HCT116 (cell line): ENCODE measurements around the gene S100A1. TPM values are rescaled to one million over a fixed set of nuclear protein-coding genes. Genes with fewer than 3 reads are reported as not detected.

Experiments used
- ATAC-seq: fragments of 200-7000 bp; cut with Tn5 transposase; 2 replicates; pipeline ENCODE4 v1.9.1; 2020; ENCODE audit warnings: mild to moderate bottlenecking, moderate library complexity
- BruUV-seq: library from RNA; stranded (reverse); fragments of 400-500 nt; replicated peaks from 2 replicates; lab custom pipeline; 2021; lab: Mats Ljungman, UMichigan
- CTCF ChIA-PET: fragments of 300-600 bp; sonication (Branson Sonifier 250); formaldehyde crosslinking; loops from one replicate; lab custom pipeline; 2021; ENCODE audit warnings: antibody characterized with exemption; lab: Charles Lee
- POLR2A ChIA-PET: fragments of 300-600, 350-600 bp; sonication (Branson Sonifier 250); formaldehyde crosslinking; loops from one replicate; lab custom pipeline; 2021; ENCODE audit warnings: antibody characterized with exemption; lab: Charles Lee
- RAD21 ChIA-PET, 2 experiments: fragments of 300-600 bp; sonication (Branson Sonifier 250); formaldehyde crosslinking; loops; one replicate each; lab custom pipeline; 2023; ENCODE audit warnings: low total read pairs in 2 of 2; ENCODE audit not compliant: uncharacterized antibody in 2 of 2, unreplicated experiment in 2 of 2, low non-redundant PET in 1 of 2; lab: Charles Lee
- DNase-seq: peaks from one replicate; pipeline ENCODE4 v3.0.0-alpha.2; 2010; ENCODE audit warnings: low read depth, low spot score
- H2AFZ ChIP-seq: fragments of 200-600 bp; shearing (Covaris generic), sonication (generic); 2 replicates; pipeline ENCODE4 v1.6.1; 2017; ENCODE audit warnings: low read depth, mixed run types, mixed read lengths, antibody characterized with exemption, low read length; ENCODE audit not compliant: poor library complexity, severe bottlenecking
- H3K27ac ChIP-seq: 2 replicates; pipeline ENCODE4 v1.5.1; 2012; ENCODE audit warnings: low read depth, low read length
- H3K27me3 ChIP-seq: fragments of 200-600 bp; sonication (generic); 2 replicates; pipeline ENCODE4 v1.6.1; 2016; ENCODE audit warnings: mixed run types, low read length, mixed read lengths; ENCODE audit not compliant: insufficient read depth
- H3K36me3 ChIP-seq, 2 experiments: fragments of 200-500 bp in 1 of 2; fragments of 200-600 bp in 1 of 2; sonication (Bioruptor generic) in 1 of 2; sonication (generic) in 1 of 2; 2 replicates each; pipeline versions ENCODE4 v1.5.1 to v1.6.1; 2014 to 2016; ENCODE audit warnings: low read length in 2 of 2, inconsistent platforms in 1 of 2, mixed read lengths in 1 of 2, mixed run types in 1 of 2; ENCODE audit not compliant: insufficient read depth in 2 of 2, control insufficient read depth in 1 of 2
- H3K4me1 ChIP-seq, 2 experiments: fragments of 200-600 bp in 1 of 2; sonication (generic) in 1 of 2; 2 replicates each; pipeline versions ENCODE4 v1.5.1 to v1.6.1; 2012 to 2017; ENCODE audit warnings: low read length in 2 of 2, inconsistent platforms in 1 of 2, mild to moderate bottlenecking in 1 of 2, mixed read lengths in 1 of 2, mixed run types in 1 of 2, moderate library complexity in 1 of 2; ENCODE audit not compliant: insufficient read depth in 2 of 2, control insufficient read depth in 1 of 2
- H3K4me2 ChIP-seq: fragments of 200-600 bp; sonication (generic); 2 replicates; pipeline ENCODE4 v1.6.1; 2017; ENCODE audit warnings: mixed run types, low read length, mixed read lengths
- H3K4me3 ChIP-seq, 2 experiments: fragments of 200-600 bp in 1 of 2; sonication (generic) in 1 of 2; replicated peaks in 1 of 2; 2 replicates each; pipeline ENCODE4 v1.5.1; 2011 to 2016; ENCODE audit warnings: low read length in 2 of 2, control low read depth in 1 of 2, low read depth in 1 of 2, mild to moderate bottlenecking in 1 of 2, mixed read lengths in 1 of 2, mixed run types in 1 of 2
- H3K79me2 ChIP-seq: fragments of 200-600 bp; sonication (generic); 2 replicates; pipeline ENCODE4 v1.6.1; 2017; ENCODE audit warnings: mild to moderate bottlenecking, mixed run types, low read length, moderate library complexity, mixed read lengths; ENCODE audit not compliant: insufficient read depth
- H3K9ac ChIP-seq: fragments of 200-600 bp; sonication (generic); 2 replicates; pipeline ENCODE4 v1.6.1; 2016; ENCODE audit warnings: low read length, mixed read lengths
- H3K9me2 ChIP-seq: fragments of 200-600 bp; sonication (generic), shearing (Covaris generic); 2 replicates; pipeline ENCODE4 v1.6.1; 2017; ENCODE audit warnings: mixed run types, mild to moderate bottlenecking, moderate library complexity; ENCODE audit not compliant: insufficient read depth
- H3K9me3 ChIP-seq, 2 experiments: fragments of 200-500 bp in 1 of 2; fragments of 200-600 bp in 1 of 2; sonication (Bioruptor generic) in 1 of 2; sonication (generic) in 1 of 2; 2 replicates each; pipeline ENCODE4 v1.6.1; 2014 to 2017; ENCODE audit warnings: low read length in 2 of 2, mixed read lengths in 2 of 2, inconsistent platforms in 1 of 2, low read depth in 1 of 2, mild to moderate bottlenecking in 1 of 2, mixed run types in 1 of 2, moderate library complexity in 1 of 2; ENCODE audit not compliant: control insufficient read depth in 1 of 2, insufficient read depth in 1 of 2
- H4K20me1 ChIP-seq: fragments of 200-600 bp; sonication (generic), shearing (Covaris generic); 2 replicates; pipeline ENCODE4 v1.6.1; 2017; ENCODE audit warnings: mixed run types, mild to moderate bottlenecking, moderate library complexity; ENCODE audit not compliant: insufficient read depth
- SIN3A ChIP-seq: IDR thresholded peaks from 2 replicates; pipeline ENCODE4 v1.6.1; 2012; ENCODE audit warnings: low read depth
- SP1 ChIP-seq: IDR thresholded peaks from 2 replicates; pipeline ENCODE4 v1.6.1; 2012; ENCODE audit warnings: low read depth
- SRF ChIP-seq: IDR thresholded peaks from 2 replicates; pipeline ENCODE4 v1.6.1; 2012; ENCODE audit warnings: low read depth
- ZFX ChIP-seq: fragments of 450-650 bp; IDR thresholded peaks from 2 replicates; pipeline ENCODE4 v1.6.1; 2017
- intact Hi-C: fragments of 100-400 bp; cut with micrococcal nuclease; formaldehyde crosslinking; loops from 2 replicates; pipeline ENCODE4 v1.10.0; 2022
- total RNA-seq: library from RNA; stranded (reverse); gene quantifications from one replicate; pipeline ENCODE4 v1.2.1, GENCODE V29; 2021; ENCODE audit not compliant: unreplicated experiment
- TF ChIP-seq, protein P1 (sequence below): IDR thresholded peaks from 2 replicates; pipeline ENCODE4 v1.6.1; 2012; ENCODE audit warnings: low read depth

S100A1 gene
- total RNA-seq, 1 experiment from 2014 or later = 0.30 TPM

DNA sequence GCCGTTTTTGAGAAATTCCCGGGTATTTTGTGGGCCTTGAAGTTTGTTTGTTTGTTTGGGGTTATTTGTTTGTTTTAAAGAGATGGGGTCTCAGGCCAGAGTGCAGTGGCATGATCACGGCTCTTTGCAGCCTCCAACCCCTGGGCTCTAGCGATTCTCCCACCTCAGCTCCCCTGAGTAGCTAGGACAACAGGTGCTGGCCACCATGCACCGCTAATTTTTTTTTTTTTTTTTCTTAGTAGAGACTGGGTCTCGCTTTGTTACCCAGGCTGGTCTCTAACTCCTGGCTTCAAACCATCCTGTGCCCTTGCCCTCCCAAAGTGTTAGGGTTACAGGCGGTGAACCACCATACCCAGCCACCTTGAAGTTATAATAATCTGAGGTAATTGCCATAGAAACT is 7.6 kb downstream of the S100A1 start:
- no TSS peak for BruUV-seq
- ChIA-PET POLR2A (interaction anchor here (1.2 to 3.0 kb wide), 3 partner anchors 8 to 20 kb away, joined by 4 to 27 read pairs (median 19); partner anchors contain the start of gene S100A14), RAD21 (no interaction called here)

More for the DNA sequence above, 7.6 kb downstream of the S100A1 start:
- Histone ChIP-seq H2AFZ (no peak overlapping the region), H3K9me2 (no peaks in the 10 kb centered on the region), H3K9me3 (no peaks in the 10 kb centered on the region), H4K20me1 (peaks cover 4% of the 10 kb centered on the region; the same call in 1 of the 2 replicates), H3K4me1 (peaks cover 9 to 22% of the 10 kb centered on the region in 2 experiments), H3K4me3 (peak overlapping the region; percentile 91 to 95; a peak in 2 of 4 replicates), H3K9ac (peak overlapping the region; percentile 99; the same call in 1 of the 2 replicates), H3K27me3 (no peaks in the 10 kb centered on the region), H3K36me3 (peaks cover 39 to 51% of the 10 kb centered on the region in 2 experiments), H3K27ac (no peak overlapping the region), H3K79me2 (peaks cover 70% of the 10 kb centered on the region), H3K4me2 (peak overlapping the region; percentile 78; the same call in 1 of the 2 replicates)
- intact Hi-C loops = no loop called here
- ATAC-seq (no peak), DNase-seq (no peak)
- CTCF ChIA-PET = no interaction called here
- no peak for TF ChIP-seq SP1
- no peak for TF ChIP-seq SRF
- TF ChIP-seq SIN3A = no peak
- TF ChIP-seq ZFX = no peak
- TF ChIP-seq, protein P1, sequence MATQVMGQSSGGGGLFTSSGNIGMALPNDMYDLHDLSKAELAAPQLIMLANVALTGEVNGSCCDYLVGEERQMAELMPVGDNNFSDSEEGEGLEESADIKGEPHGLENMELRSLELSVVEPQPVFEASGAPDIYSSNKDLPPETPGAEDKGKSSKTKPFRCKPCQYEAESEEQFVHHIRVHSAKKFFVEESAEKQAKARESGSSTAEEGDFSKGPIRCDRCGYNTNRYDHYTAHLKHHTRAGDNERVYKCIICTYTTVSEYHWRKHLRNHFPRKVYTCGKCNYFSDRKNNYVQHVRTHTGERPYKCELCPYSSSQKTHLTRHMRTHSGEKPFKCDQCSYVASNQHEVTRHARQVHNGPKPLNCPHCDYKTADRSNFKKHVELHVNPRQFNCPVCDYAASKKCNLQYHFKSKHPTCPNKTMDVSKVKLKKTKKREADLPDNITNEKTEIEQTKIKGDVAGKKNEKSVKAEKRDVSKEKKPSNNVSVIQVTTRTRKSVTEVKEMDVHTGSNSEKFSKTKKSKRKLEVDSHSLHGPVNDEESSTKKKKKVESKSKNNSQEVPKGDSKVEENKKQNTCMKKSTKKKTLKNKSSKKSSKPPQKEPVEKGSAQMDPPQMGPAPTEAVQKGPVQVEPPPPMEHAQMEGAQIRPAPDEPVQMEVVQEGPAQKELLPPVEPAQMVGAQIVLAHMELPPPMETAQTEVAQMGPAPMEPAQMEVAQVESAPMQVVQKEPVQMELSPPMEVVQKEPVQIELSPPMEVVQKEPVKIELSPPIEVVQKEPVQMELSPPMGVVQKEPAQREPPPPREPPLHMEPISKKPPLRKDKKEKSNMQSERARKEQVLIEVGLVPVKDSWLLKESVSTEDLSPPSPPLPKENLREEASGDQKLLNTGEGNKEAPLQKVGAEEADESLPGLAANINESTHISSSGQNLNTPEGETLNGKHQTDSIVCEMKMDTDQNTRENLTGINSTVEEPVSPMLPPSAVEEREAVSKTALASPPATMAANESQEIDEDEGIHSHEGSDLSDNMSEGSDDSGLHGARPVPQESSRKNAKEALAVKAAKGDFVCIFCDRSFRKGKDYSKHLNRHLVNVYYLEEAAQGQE = no peak
